ENCODE data around the gene RNF152.
"Not testable (repeated sequence)": the region's sequence is repeated elsewhere in the genome, so short reads cannot be mapped to it uniquely, and the experiment has no call there.

Gene RNF152

GRCh38 chr18:61785588-61785987 is 107.2 kb downstream of the RNF152 start:
- Mint-ChIP-seq H3K4me3 (no peak overlapping the region), H3K36me3 (no peaks in the 10 kb centered on the region), H3K27ac (no peak overlapping the region), H3K4me1 (no peaks in the 10 kb centered on the region), H3K9me3 (no peaks in the 10 kb centered on the region), H3K27me3 (no peaks in the 10 kb centered on the region)
- DNase-seq = no peak
- CTCF ChIA-PET = no interaction called here

- no peaks in the 10 kb centered on the region for H3K27me3 Mint-ChIP-seq
- H3K9me3 Mint-ChIP-seq = no peaks in the 10 kb centered on the region
- no peaks in the 10 kb centered on the region for H3K36me3 Mint-ChIP-seq
- H3K4me1 Mint-ChIP-seq = no peaks in the 10 kb centered on the region
- no peak overlapping the region for H3K27ac Mint-ChIP-seq
- no peak for DNase-seq
- no peak overlapping the region for H3K4me3 Mint-ChIP-seq
- CTCF ChIA-PET = no interaction called here
Measured at GRCh38 chr18:61784834-61785233, 108.0 kb downstream of the RNF152 start.

GRCh38 chr18:61782545-61782944 is 110.3 kb downstream of the RNF152 start:
- H3K4me3 Mint-ChIP-seq = no peak overlapping the region
- no peaks in the 10 kb centered on the region for H3K4me1 Mint-ChIP-seq
- CTCF ChIA-PET = no interaction called here

GRCh38 chr18:61776201-61776600 is 116.6 kb downstream of the RNF152 start:
- H3K27ac Mint-ChIP-seq, H3K4me3 Mint-ChIP-seq, H3K9me3 Mint-ChIP-seq, CTCF ChIA-PET, H3K27me3 Mint-ChIP-seq, DNase-seq, H3K36me3 Mint-ChIP-seq, H3K4me1 Mint-ChIP-seq: not testable (repeated sequence)

More at GRCh38 chr18:61782545-61782944, 110.3 kb downstream of the RNF152 start:
- Mint-ChIP-seq H3K27ac (no peak overlapping the region), H3K27me3 (no peaks in the 10 kb centered on the region), H3K36me3 (no peaks in the 10 kb centered on the region), H3K9me3 (no peaks in the 10 kb centered on the region)
- DNase-seq = no peak

- DNase-seq = no peak
- Mint-ChIP-seq H3K27me3 (no peaks in the 10 kb centered on the region), H3K36me3 (no peaks in the 10 kb centered on the region), H3K4me3 (no peak overlapping the region), H3K4me1 (no peaks in the 10 kb centered on the region), H3K9me3 (peaks cover 8% of the 10 kb centered on the region), H3K27ac (no peak overlapping the region)
- CTCF ChIA-PET = no interaction called here
Measured at GRCh38 chr18:61774846-61775245, 118.0 kb downstream of the RNF152 start.

- Mint-ChIP-seq H3K9me3 (peaks cover 8% of the 10 kb centered on the region), H3K4me1 (no peaks in the 10 kb centered on the region), H3K36me3 (no peaks in the 10 kb centered on the region), H3K4me3 (no peak overlapping the region), H3K27ac (no peak overlapping the region), H3K27me3 (no peaks in the 10 kb centered on the region)
- no peak for DNase-seq
- CTCF ChIA-PET = no interaction called here
Measured at GRCh38 chr18:61772293-61772848, 120.4 kb downstream of the RNF152 start.

GRCh38 chr18:61771861-61772260 is 120.9 kb downstream of the RNF152 start:
- Mint-ChIP-seq H3K27ac (no peak overlapping the region), H3K4me1 (no peaks in the 10 kb centered on the region), H3K36me3 (no peaks in the 10 kb centered on the region), H3K27me3 (no peaks in the 10 kb centered on the region), H3K9me3 (peaks cover 8% of the 10 kb centered on the region), H3K4me3 (no peak overlapping the region)
- CTCF ChIA-PET = no interaction called here
- no peak for DNase-seq

- H3K4me1 Mint-ChIP-seq = no peaks in the 10 kb centered on the region
- no peak for DNase-seq
- H3K9me3 Mint-ChIP-seq = no peaks in the 10 kb centered on the region
- H3K27ac Mint-ChIP-seq = no peak overlapping the region
- H3K27me3 Mint-ChIP-seq = peaks cover 2% of the 10 kb centered on the region
- no peak overlapping the region for H3K4me3 Mint-ChIP-seq
- no peaks in the 10 kb centered on the region for H3K36me3 Mint-ChIP-seq
- CTCF ChIA-PET = no interaction called here
Measured at GRCh38 chr18:61770279-61770678, 122.5 kb downstream of the RNF152 start.

GRCh38 chr18:61766266-61766884 is 126.4 kb downstream of the RNF152 start:
- Mint-ChIP-seq H3K4me3 (no peak overlapping the region), H3K4me1 (peaks cover 5% of the 10 kb centered on the region), H3K27me3 (peaks cover 9% of the 10 kb centered on the region), H3K36me3 (no peaks in the 10 kb centered on the region), H3K9me3 (no peaks in the 10 kb centered on the region), H3K27ac (no peak overlapping the region)
- DNase-seq = no peak
- CTCF ChIA-PET = no interaction called here

GRCh38 chr18:61765097-61765496 is 127.7 kb downstream of the RNF152 start:
- H3K27me3 Mint-ChIP-seq = peaks cover 9% of the 10 kb centered on the region
- no peak overlapping the region for H3K4me3 Mint-ChIP-seq
- DNase-seq = no peak
- peaks cover 5% of the 10 kb centered on the region for H3K4me1 Mint-ChIP-seq
- no peaks in the 10 kb centered on the region for H3K9me3 Mint-ChIP-seq
- H3K27ac Mint-ChIP-seq = no peak overlapping the region
- CTCF ChIA-PET = no interaction called here
- no peaks in the 10 kb centered on the region for H3K36me3 Mint-ChIP-seq

- Mint-ChIP-seq H3K36me3 (no peaks in the 10 kb centered on the region), H3K4me3 (no peak overlapping the region), H3K27me3 (peaks cover 9% of the 10 kb centered on the region), H3K9me3 (no peaks in the 10 kb centered on the region), H3K27ac (no peak overlapping the region), H3K4me1 (peaks cover 5% of the 10 kb centered on the region)
- no peak for DNase-seq
- CTCF ChIA-PET = no interaction called here
Measured at GRCh38 chr18:61764381-61764780, 128.4 kb downstream of the RNF152 start.

- no peak overlapping the region for H3K4me3 Mint-ChIP-seq
- peaks cover 9% of the 10 kb centered on the region for H3K27me3 Mint-ChIP-seq
- no peak for DNase-seq
- H3K9me3 Mint-ChIP-seq = no peaks in the 10 kb centered on the region
- H3K36me3 Mint-ChIP-seq = no peaks in the 10 kb centered on the region
- CTCF ChIA-PET = interaction anchor here (0.6 to 1.1 kb wide), 2 partner anchors 11 to 121 kb away, joined by 3 to 6 read pairs; no protein-coding TSS in a partner anchor
- H3K27ac Mint-ChIP-seq = no peak overlapping the region
- peaks cover 5% of the 10 kb centered on the region for H3K4me1 Mint-ChIP-seq
Measured at GRCh38 chr18:61761875-61762274, 130.9 kb downstream of the RNF152 start.
